Ascending aorta (tissue), 2 donors: ENCODE measurements around the gene SH2D1B. TPM values are rescaled to one million over a fixed set of nuclear protein-coding genes. Genes with fewer than 3 reads are reported as not detected.

Experiments
- DNase-seq, 2 donors: peaks; one replicate each; pipeline ENCODE4 v3.0.0-alpha.2; 2019; ENCODE audit warnings: low spot score in 2 of 2
- H3K27ac ChIP-seq, 2 donors: fragments of 200-600 bp; sonication (generic); one replicate each; pipeline ENCODE4 v1.5.1; 2016 to 2017; ENCODE audit warnings: mild to moderate bottlenecking in 1 of 2
- H3K27me3 ChIP-seq: fragments of 200-600 bp; sonication (generic); one replicate; pipeline ENCODE4 v1.5.1; 2017
- H3K36me3 ChIP-seq, 2 donors: fragments of 200-600 bp; sonication (generic); one replicate each; pipeline ENCODE4 v1.5.1; 2016
- H3K4me1 ChIP-seq, 2 donors: fragments of 200-600 bp; sonication (generic); one replicate each; pipeline ENCODE4 v1.5.1; 2016 to 2017; ENCODE audit warnings: mild to moderate bottlenecking in 1 of 2
- H3K4me3 ChIP-seq, 2 donors: fragments of 200-600 bp; sonication (generic); one replicate each; pipeline ENCODE4 v1.5.1; 2016 to 2017; ENCODE audit warnings: mild to moderate bottlenecking in 1 of 2
- H3K9me3 ChIP-seq, 2 donors: fragments of 200-600 bp; sonication (generic); one replicate each; pipeline ENCODE4 v1.5.1; 2016
- intact Hi-C: fragments of 100-400 bp; cut with DNase I; formaldehyde crosslinking; loops from one replicate; pipeline ENCODE4 v1.15.1; 2023
- total RNA-seq: library from RNA; depleted of rRNA; stranded (reverse); fragments of >200 nt; gene quantifications from one replicate; pipeline ENCODE4 v1.1.0, GENCODE V29; 2016
- TF ChIP-seq, protein P1 (sequence below), 3 experiments: fragments of 200-600 bp in 2 of 3; fragments of 450-650 bp in 1 of 3; sonication (generic) in 2 of 3; IDR thresholded peaks; one replicate each; pipeline ENCODE4 v1.5.1; 2016 to 2019; ENCODE audit warnings: antibody characterized with exemption in 3 of 3, mild to moderate bottlenecking in 1 of 3, moderate library complexity in 1 of 3

SH2D1B gene
- total RNA-seq, 1 donor from 2014 or later: not detected

DNA sequence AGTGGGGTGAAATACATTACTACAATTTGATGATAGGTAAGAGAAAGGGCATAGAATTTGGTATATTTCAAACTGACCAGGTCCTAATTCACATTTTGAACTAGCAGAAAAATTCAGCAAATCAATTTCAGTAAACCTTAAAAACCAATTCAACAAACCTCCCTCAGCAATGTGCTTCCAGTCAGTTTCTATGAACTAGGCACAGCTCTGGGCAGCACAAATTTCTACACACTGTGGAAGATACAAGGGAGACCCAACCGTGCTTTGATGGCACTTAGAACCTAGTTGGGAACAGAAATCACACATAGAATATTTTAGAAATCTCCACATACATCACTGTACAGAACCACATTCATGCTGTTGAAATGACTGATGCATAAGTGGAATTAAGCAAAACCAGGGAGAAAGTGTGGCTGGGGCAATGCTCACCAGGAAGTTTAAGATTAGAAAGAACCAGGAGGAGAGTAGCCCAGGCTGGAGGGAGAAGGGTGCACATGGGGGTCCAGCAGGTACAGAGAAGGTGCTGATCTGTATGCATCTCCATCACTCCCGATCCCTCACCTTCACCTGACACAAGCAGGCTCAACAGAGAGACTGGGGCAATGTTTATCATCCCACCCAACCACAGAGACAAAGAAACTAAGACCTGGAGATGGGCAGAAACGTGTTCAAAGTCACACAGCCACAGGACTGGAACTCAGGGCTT, 15.6 kb downstream of the SH2D1B start:
- intact Hi-C loops: no loop called here
- no peaks in the 10 kb centered on the region for H3K4me1 ChIP-seq
- H3K9me3 ChIP-seq: no peaks in the 10 kb centered on the region
- no peaks in the 10 kb centered on the region for H3K27me3 ChIP-seq
- DNase-seq: no peak
- no peak overlapping the region for H3K4me3 ChIP-seq
- H3K36me3 ChIP-seq: no peaks in the 10 kb centered on the region
- TF ChIP-seq, protein P1, sequence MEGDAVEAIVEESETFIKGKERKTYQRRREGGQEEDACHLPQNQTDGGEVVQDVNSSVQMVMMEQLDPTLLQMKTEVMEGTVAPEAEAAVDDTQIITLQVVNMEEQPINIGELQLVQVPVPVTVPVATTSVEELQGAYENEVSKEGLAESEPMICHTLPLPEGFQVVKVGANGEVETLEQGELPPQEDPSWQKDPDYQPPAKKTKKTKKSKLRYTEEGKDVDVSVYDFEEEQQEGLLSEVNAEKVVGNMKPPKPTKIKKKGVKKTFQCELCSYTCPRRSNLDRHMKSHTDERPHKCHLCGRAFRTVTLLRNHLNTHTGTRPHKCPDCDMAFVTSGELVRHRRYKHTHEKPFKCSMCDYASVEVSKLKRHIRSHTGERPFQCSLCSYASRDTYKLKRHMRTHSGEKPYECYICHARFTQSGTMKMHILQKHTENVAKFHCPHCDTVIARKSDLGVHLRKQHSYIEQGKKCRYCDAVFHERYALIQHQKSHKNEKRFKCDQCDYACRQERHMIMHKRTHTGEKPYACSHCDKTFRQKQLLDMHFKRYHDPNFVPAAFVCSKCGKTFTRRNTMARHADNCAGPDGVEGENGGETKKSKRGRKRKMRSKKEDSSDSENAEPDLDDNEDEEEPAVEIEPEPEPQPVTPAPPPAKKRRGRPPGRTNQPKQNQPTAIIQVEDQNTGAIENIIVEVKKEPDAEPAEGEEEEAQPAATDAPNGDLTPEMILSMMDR (IDR thresholded peaks at IDR 0.05): no peak
- no peak overlapping the region for H3K27ac ChIP-seq

DNA sequence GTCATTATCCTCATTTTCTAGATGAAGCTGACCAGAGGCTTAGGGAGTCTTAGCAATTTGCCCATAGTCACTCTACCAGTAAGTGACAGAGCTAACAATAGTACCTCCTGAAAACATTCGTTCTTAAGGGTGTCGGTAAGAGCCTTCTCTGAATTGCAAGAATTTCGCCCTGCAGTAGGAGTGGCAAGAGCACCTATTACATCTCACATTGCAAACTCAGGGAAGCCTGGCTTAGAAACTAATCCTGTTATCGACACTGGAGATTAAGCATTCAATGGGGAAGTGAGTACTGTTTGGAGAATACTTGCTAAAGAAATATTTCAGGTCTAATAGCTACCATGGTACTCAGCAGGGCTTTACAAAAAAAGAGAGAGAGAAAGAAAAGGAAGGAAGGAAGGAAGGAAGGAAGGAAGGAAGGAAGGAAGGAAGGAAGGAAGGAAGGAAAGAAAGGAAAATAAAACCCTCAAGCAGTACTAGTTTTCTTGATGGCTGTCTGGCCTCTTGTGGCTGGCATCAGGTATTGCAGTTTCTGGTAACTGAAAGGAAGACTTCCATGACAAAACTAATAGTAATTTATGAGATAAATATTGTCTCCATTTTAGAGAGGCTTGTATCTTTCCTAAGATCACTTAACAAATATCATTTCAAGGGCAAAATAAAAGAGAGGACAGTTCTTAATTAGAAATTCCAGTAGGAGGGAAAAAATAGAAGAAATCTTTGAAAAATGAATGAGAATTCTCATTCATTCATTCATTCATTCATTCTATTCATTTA, 20.0 kb downstream of the SH2D1B start:
- Histone ChIP-seq H3K4me3 (no peak overlapping the region), H3K9me3 (no peaks in the 10 kb centered on the region), H3K27ac (no peak overlapping the region), H3K36me3 (no peaks in the 10 kb centered on the region), H3K27me3 (no peaks in the 10 kb centered on the region), H3K4me1 (no peaks in the 10 kb centered on the region)
- TF ChIP-seq, protein P1 (IDR thresholded peaks at IDR 0.05): peak; percentile 64 to 76 (median 71)
- intact Hi-C loops: loop anchor here (1.0 kb wide), 1 partner anchor 336 kb away; no protein-coding TSS in a partner anchor
- DNase-seq: no peak

DNA sequence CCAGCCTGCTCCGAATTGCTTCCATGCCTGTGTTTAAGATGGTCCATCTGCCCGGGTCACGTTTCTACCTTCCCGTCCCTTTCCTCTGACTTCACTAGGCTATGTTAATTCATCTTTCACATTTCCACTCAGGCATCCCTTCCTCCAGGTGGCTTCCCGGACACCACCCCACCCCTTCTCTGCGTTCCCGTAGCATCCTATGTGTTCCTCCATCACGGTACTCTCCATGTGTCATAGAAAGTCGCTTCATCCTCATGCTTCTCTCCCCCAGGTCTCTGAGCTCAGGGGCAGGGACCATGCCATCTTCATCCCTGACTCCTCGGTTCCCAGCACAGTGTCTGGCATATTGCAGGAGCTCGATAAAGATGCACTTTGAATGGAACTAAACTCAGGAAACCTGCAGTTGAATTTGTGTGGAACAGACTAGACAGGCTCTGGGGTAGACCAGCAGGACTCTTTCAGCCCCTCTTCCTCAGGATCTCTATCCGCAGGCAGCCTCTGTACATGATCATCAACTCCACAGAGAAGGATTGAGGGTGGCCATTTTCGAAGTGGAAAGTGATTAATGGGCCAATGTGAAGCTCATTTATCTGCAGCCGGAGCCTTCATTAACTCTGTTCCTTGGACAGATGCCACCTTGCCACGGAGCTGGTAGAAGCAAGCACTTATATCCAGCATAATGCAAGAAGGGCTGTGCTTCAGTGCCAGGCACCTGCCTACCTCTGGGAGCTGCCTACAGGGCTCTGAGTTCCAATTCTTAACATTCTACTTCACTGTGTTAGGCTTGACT, 21.3 kb downstream of the SH2D1B start:
- Histone ChIP-seq H3K36me3 (no peaks in the 10 kb centered on the region), H3K27ac (no peak overlapping the region), H3K9me3 (no peaks in the 10 kb centered on the region), H3K4me3 (no peak overlapping the region), H3K27me3 (no peaks in the 10 kb centered on the region), H3K4me1 (no peaks in the 10 kb centered on the region)
- TF ChIP-seq, protein P1 (IDR thresholded peaks at IDR 0.05): no peak
- intact Hi-C loops: no loop called here
- DNase-seq: no peak

DNA sequence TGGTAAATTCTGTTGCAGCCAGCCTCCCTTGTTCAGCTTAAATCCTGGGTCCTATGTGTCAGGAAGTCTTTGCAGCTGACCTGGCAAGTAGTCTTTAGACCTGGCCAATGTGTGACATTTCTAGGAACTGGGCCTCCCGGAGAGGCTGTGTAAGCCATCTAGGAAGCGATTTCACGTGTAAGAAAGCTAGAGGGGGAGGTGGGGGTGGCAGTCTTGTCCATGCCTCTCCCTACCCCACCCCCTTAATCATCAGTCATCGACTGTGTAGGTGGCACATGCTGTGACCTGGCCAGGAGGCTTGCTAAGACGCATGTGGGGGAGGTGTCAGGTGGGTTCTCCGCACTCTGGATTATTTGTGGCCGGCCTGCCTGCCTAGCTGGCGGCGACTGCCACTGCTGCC, 22.0 kb downstream of the SH2D1B start:
- H3K9me3 ChIP-seq: no peaks in the 10 kb centered on the region
- no peaks in the 10 kb centered on the region for H3K4me1 ChIP-seq
- intact Hi-C loops: no loop called here
- TF ChIP-seq, protein P1 (IDR thresholded peaks at IDR 0.05): no peak
- DNase-seq: no peak
- no peak overlapping the region for H3K4me3 ChIP-seq
- no peaks in the 10 kb centered on the region for H3K27me3 ChIP-seq
- no peak overlapping the region for H3K27ac ChIP-seq
- H3K36me3 ChIP-seq: no peaks in the 10 kb centered on the region

DNA sequence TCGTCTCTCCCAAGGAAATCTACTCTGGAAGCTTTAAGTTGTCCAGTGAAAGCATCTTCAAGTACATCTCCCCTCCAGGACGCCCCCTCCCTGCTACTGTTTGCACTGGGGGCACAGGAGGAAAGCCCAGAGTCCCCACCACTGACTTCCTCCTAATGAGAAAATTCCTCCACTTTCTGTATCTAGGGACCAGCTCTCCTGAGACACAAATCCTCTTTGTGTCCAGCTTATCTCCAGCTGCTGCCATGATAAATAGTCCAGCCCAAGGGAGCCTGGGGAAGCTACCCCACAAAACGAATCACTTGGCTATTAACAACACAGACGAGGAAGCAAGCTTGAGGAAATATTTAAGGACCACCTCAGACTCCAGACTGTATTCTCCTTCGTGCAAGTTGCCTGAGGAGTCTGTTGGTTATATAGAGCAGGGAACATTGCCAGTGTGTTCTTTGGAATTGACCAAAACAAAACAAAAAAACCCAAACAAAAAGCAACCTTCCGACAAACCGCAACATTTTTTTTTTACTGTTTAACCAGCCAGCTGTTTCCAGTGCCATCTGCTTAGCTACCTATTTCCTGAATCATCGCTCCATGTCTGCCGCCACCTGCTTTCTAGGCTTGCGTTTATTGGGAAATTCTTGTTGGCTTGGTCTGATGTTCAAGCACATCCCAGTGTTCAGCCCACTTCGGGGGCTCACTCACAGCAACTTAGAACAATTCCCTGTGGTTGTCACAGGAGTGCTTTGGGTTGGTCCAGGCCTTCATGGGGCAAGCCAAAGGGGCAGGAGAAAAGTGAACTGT, 22.7 kb downstream of the SH2D1B start:
- Histone ChIP-seq H3K36me3 (no peaks in the 10 kb centered on the region), H3K4me3 (no peak overlapping the region), H3K27me3 (no peaks in the 10 kb centered on the region), H3K27ac (no peak overlapping the region), H3K9me3 (no peaks in the 10 kb centered on the region), H3K4me1 (no peaks in the 10 kb centered on the region)
- DNase-seq: no peak
- TF ChIP-seq, protein P1 (IDR thresholded peaks at IDR 0.05): no peak
- intact Hi-C loops: no loop called here
